Measurements from ENCODE around the gene ZMIZ1. TPM values are rescaled to one million over a fixed set of nuclear protein-coding genes. Genes with fewer than 3 reads are reported as not detected.

The ZMIZ1 gene
- polyA plus RNA-seq, 1 experiment = 13.0 TPM

- no peak overlapping the region for H3K4me3 ChIP-seq (ENCODE audit: low read depth, low read length)
- no peak for DNase-seq (ENCODE audit: low read depth)
- H3K36me3 ChIP-seq (ENCODE audit: control insufficient read depth, insufficient read depth, low read length) = peaks cover 12% of the 10 kb centered on the region
- no peaks in the 10 kb centered on the region for H3K27me3 ChIP-seq (ENCODE audit: control insufficient read depth, insufficient read depth, low read length)
- no peak for TF ChIP-seq CTCF (IDR thresholded peaks at IDR 0.05; ENCODE audit: insufficient read depth, low read depth, low read length)
- POLR2A ChIA-PET = no interaction called here
- CTCF ChIA-PET = no interaction called here
Observed at GRCh38 chr10:79255007-79255507, 186.3 kb downstream of the ZMIZ1 start.

- Histone ChIP-seq H3K36me3 (ENCODE audit: control insufficient read depth, insufficient read depth, low read length) (peaks cover 12% of the 10 kb centered on the region), H3K4me3 (ENCODE audit: low read depth, low read length) (no peak overlapping the region), H3K27me3 (ENCODE audit: control insufficient read depth, insufficient read depth, low read length) (no peaks in the 10 kb centered on the region)
- ChIA-PET POLR2A (no interaction called here), CTCF (no interaction called here)
- DNase-seq (ENCODE audit: low read depth) = no peak
- no peak for TF ChIP-seq CTCF (IDR thresholded peaks at IDR 0.05; ENCODE audit: insufficient read depth, low read depth, low read length)
Observed at GRCh38 chr10:79256264-79256806, 187.6 kb downstream of the ZMIZ1 start.

GRCh38 chr10:79258894-79259293, 190.1 kb downstream of the ZMIZ1 start:
- ChIA-PET CTCF (no interaction called here), POLR2A (no interaction called here)
- no peak overlapping the region for H3K4me3 ChIP-seq (ENCODE audit: low read depth, low read length)
- TF ChIP-seq CTCF (IDR thresholded peaks at IDR 0.05; ENCODE audit: insufficient read depth, low read depth, low read length) = no peak
- DNase-seq (ENCODE audit: low read depth) = no peak
- H3K27me3 ChIP-seq (ENCODE audit: control insufficient read depth, insufficient read depth, low read length) = no peaks in the 10 kb centered on the region
- H3K36me3 ChIP-seq (ENCODE audit: control insufficient read depth, insufficient read depth, low read length) = peaks cover 17% of the 10 kb centered on the region

- Histone ChIP-seq H3K4me3 (ENCODE audit: low read depth, low read length) (no peak overlapping the region), H3K36me3 (ENCODE audit: control insufficient read depth, insufficient read depth, low read length) (peaks cover 20% of the 10 kb centered on the region), H3K27me3 (ENCODE audit: control insufficient read depth, insufficient read depth, low read length) (no peaks in the 10 kb centered on the region)
- DNase-seq (ENCODE audit: low read depth) = no peak
- TF ChIP-seq CTCF (IDR thresholded peaks at IDR 0.05; ENCODE audit: insufficient read depth, low read depth, low read length) = no peak
- CTCF ChIA-PET = no interaction called here
- POLR2A ChIA-PET = no interaction called here
Observed at GRCh38 chr10:79259834-79260233, 191.1 kb downstream of the ZMIZ1 start.

GRCh38 chr10:79260811-79261740, 192.3 kb downstream of the ZMIZ1 start:
- DNase-seq (ENCODE audit: low read depth) = no peak
- ChIA-PET POLR2A (no interaction called here), CTCF (interaction anchor here (1.0 to 1.3 kb wide), 3 partner anchors 10 to 59 kb away, joined by 3 to 4 read pairs (median 4); no protein-coding TSS in a partner anchor)
- no peak overlapping the region for H3K4me3 ChIP-seq (ENCODE audit: low read depth, low read length)
- H3K36me3 ChIP-seq (ENCODE audit: control insufficient read depth, insufficient read depth, low read length) = peaks cover 20% of the 10 kb centered on the region
- no peak for TF ChIP-seq CTCF (IDR thresholded peaks at IDR 0.05; ENCODE audit: insufficient read depth, low read depth, low read length)
- H3K27me3 ChIP-seq (ENCODE audit: control insufficient read depth, insufficient read depth, low read length) = no peaks in the 10 kb centered on the region
